ENCODE measurements around the gene ZC3H7B.
"Not testable (repeated sequence)": the region's sequence is repeated elsewhere in the genome, so short reads cannot be mapped to it uniquely, and the experiment has no call there.

ZC3H7B gene

GRCh38 chr22:41382098-41382578 lies 80.8 kb downstream of the ZC3H7B start:
- DNase-seq (ENCODE audit: low read depth, low spot score): no peak

DNA sequence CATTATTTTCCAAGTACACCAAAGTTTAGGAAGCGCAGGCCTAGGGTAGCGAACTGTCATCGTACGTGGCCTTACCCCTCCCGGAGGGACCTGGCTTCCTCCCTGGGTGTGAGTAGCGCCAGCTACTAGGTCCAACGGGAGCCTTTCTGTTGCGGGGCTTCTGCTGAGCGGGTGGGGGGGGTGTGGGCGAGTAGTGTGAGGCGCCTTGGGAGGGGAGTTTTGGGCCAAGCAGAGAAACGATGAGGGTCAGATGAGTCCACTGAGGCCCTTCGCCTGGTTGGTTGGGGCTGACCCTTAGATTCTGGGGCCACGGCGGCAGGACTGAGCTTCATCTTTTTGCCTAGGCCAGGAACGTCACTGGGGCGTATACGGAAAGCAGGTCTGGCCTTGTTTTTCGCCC lies 81.3 kb downstream of the ZC3H7B start:
- no peak for DNase-seq (ENCODE audit: low read depth, low spot score)

- DNase-seq (ENCODE audit: low read depth, low spot score): no peak
These were observed 81.8 kb downstream of the ZC3H7B start for GRCh38 chr22:41383085-41383484.

- no peak for DNase-seq (ENCODE audit: low read depth, low spot score)
These were observed 82.8 kb downstream of the ZC3H7B start for GRCh38 chr22:41384128-41384527.

- no peak for DNase-seq (ENCODE audit: low read depth, low spot score)
These were observed 86.0 kb downstream of the ZC3H7B start for GRCh38 chr22:41387341-41387740.

DNA sequence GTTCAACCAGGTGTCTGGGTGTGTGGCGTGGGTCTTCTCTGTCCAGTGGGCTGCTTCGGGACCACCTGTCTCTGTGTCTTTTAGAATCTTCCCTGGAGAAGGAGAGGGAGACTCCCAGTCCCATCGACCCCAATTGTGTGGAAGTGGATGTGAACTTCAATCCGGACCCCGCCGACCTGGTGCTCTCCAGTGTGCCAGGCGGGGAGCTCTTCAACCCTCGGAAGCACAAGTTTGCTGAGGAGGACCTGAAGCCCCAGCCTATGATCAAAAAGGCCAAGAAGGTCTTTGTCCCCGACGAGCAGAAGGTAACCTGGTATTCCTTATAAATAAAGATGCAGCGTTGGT lies 92.7 kb downstream of the ZC3H7B start:
- no peak for DNase-seq (ENCODE audit: low read depth, low spot score)

DNA sequence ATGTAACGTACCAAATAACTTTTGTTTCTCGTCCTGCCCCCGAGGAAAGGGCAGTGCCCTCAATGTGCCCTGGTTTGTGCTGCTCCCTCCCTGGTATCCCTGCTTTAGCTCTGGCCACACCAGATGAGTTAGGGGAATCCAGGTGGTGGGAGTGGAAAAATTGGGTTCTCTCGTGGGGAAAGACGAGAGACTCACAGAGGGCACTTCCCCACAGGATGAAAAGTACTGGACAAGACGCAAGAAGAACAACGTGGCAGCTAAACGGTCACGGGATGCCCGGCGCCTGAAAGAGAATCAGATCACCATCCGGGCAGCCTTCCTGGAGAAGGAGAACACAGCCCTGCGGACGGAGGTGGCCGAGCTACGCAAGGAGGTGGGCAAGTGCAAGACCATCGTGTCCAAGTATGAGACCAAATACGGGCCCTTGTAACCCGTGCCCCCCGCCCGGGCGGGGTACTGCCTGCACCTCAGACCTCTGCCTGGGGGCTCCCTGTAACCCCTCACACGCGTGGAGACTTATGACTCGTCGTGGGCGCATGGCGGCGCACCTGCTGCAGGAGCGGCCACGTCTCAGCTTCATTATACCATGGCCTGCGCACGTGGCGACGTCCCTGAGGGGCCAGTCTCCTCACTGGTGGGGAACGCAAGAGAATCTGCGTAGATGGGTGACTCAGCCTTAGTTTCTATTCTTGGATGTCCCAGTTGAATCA lies 94.4 kb downstream of the ZC3H7B start:
- no peak for DNase-seq (ENCODE audit: low read depth, low spot score)

GRCh38 chr22:41397143-41397811 lies 96.0 kb downstream of the ZC3H7B start:
- no peak for DNase-seq (ENCODE audit: low read depth, low spot score)

DNA sequence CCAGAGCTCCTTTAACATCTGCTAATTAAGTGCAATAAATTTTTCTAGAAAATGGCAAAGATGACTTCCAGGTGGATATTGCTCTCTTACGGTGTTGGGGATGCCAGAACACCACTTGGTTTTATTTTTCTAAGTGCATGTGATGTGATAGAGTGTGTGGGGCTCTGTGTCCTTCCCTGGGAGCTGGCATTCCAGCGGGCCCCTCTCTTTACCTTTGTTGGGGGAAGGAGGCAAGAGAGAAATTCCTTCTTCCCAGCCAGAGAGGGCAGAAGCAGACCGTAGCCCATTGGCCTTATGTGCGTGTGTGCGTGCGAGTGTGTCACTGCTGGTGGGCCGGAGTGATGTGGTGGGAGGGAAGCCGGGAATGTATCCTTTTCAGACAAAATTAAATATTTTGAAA lies 97.6 kb downstream of the ZC3H7B start:
- no peak for DNase-seq (ENCODE audit: low read depth, low spot score)

DNA sequence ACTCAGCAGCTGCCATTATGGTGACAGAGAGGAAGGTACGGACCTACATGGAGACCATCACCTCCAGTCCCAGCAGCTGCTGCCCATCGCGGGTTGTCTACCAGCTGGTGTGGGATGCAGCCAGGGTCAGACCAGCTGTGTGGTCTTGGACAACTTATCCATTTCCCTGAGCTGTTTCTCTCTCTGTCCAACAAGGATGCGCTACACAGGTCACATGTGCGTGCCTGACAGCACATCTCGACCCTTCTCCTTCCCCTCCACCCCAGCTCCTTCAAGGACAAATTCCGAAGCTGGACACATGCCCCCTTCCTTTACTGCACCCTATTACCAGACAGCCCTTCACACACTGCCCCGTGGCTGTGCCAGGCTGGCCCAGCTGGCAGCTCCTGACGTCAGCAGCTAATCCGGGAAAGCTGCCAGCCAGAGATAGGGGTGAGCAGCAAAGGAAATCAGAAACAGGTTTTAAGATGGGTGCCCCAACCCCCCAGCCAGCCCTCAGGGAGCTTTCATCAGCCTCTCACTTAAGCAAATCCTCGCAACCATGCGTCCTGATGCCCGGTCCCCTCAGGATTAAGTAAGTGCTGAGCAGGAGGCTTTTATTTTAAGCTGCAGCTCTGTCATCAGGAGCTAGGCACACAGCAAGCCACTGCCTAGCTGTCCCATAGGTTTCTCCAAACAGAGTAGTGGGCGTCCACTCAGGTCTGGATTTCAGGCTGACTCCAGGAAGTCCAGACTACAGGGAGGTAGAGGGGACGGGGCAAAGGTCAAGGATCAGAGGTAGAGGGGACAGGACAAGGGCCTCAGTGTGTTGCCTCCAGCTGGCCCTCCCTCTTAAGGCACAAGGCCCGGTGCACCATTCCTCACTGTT lies 100.7 kb downstream of the ZC3H7B start:
- DNase-seq (ENCODE audit: low read depth, low spot score): peak; percentile 77

GRCh38 chr22:41402851-41403250 lies 101.5 kb downstream of the ZC3H7B start:
- DNase-seq (ENCODE audit: low read depth, low spot score): not testable (repeated sequence)

GRCh38 chr22:41403532-41404318 lies 102.4 kb downstream of the ZC3H7B start:
- DNase-seq (ENCODE audit: low read depth, low spot score): peak; percentile 77

- DNase-seq (ENCODE audit: low read depth, low spot score): no peak
These were observed 104.3 kb downstream of the ZC3H7B start for GRCh38 chr22:41405588-41405987.

DNA sequence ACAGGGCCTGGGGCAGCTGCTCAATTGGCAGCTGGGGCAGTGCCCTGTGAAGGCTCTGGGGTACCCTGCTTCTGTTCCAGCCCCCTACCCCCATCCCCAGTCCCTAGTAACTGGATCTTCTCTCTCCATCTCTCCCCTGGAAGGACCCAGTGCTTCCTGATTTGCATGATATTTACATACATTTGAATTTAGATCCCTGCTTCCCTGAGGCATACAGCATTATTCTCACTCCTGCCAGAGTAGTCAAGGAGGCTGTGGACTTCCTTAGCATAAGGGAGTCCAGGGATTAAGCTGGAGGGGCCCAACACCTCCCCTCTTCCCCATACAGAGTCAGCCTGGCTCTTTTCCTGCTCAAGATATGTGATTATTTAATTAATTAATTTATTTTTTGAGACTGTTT lies 105.1 kb downstream of the ZC3H7B start:
- DNase-seq (ENCODE audit: low read depth, low spot score): no peak

DNA sequence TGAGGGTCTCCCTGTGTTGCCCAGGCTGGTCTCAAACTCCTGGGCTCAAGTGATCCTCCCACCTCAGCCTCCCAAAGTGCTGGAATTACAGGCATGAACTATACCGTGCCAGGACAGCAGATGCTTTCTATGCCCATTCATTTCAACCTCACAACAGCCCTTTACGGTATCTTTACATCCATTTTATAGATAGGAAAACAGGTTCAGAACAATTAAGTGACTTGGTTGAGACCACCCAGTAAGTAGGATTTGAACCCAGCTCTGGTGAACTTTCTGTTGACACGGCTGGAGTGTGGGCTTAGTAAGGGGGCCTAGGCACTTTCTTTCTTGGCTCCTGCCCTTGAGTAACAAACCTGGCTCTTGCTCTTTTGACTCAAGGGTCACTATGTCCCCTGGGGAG lies 106.1 kb downstream of the ZC3H7B start:
- no peak for DNase-seq (ENCODE audit: low read depth, low spot score)

DNA sequence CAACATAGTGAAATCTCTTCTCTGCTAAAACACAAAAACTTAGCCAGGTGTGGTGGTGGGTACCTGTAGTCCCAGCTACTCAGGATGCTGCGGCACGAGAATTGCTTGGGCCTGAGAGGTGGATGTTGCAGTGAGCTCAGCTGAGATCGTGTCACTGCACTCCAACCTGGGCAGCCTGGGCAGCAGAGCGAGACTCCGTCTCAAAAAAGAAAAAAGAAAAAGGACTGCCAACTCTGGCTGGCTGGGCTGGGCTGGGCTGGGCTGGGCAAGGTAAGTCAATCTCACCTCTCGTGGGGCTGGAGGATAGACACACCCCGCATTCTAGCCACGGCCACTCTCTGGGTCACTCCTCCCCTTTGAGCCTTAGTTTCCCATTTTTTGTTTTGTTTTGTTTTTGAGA lies 107.3 kb downstream of the ZC3H7B start:
- no peak for DNase-seq (ENCODE audit: low read depth, low spot score)

All from brain pericyte (primary cell).